GM15510 (cell line): ENCODE results near the gene MFF.

ENCODE experiments used
- POLR2A ChIP-seq: IDR thresholded peaks from 3 replicates; pipeline ENCODE4 v1.6.1; 2011; ENCODE audit warnings: borderline replicate concordance; ENCODE audit not compliant: insufficient read length; ENCODE audit errors: extremely low read depth

MFF gene

DNA sequence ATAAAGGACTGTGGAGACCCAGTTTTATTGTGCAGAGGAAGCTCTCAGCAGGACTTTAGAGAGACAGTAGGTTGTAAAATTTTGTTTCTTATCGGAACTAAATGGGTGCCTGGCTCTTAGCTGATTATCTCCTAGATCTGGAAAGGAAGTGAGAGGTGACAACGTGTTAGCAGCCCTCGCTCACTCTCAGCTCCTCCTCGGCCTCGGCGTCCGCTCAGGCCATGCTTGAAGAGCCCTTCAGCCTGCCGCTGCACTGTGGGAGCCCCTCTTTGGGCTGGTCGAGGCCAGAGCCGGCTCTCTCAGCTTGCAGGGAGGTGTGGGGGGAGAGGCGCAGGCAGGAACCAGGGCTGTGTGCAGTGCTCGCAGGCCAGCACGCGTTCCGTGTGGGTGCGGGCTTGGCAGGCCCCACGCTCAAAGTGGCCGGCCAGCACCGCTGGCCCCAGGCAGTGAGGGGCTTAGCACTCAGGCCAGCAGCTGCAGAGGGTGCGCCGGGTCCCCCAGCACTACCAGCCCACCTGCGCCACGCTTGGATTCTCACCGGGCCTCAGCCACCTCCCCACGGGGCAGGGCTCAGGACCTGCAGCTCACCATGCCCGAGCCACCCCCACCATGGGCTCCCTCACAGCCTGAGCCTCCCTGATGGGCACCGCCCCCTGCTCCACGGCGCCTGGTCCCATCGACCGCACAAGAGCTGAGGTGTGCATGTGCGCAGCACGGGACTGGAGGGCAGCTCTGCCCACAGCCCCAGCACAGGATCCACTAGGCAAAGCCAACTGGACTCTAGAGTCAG is 4.6 kb upstream of the MFF start:
- no peak for TF ChIP-seq POLR2A

DNA sequence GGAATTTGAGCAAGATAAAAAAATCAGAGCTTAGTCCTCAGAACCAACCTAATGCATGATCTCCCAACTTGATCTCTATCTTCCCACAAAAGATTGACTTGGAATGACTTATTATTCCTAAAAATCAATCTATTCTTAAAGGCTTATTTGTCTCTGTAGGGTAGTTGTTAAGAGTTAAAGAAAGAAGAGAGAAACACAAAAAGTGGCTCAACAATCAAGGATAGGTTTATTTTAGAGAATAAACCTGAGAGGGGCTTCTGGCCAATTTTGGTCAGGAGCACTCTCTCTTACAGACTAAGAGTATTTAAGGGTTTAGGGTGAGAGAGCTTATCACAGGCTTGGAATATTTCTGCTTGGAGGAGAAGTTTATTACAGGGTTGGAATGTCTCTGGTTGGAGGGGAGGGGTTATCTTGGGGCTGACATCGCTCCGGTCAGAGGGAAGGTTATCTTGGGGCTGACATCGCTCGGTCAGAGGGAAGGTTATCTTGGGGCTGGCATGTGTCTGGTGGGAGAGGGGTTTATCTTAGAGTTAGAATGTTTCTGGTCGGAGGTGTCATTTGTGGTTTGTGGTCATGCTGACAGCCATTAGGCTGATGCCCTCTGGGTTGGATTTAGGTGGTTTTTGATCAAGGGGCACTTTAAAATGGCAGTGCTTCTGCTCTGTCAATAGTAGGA is 2.4 kb upstream of the MFF start:
- no peak for TF ChIP-seq POLR2A

DNA sequence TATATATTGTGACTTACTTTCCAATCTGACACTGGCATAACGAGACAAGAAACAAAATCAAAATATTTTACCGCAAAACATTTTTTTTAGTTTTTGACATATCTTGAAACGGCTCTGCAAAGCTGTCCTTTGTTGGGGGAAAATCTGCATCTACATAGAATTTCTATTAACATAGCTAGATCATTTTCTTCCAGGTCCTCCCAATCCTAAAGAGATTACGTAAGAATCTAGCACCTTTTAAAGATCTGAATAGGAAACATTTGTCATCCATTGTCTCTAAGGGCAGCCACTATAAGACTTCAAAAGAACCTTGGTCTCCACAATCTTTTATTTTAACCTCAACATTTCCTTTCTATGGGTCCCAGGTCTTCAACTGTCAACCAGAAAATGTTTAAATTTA is 1.2 kb upstream of the MFF start:
- TF ChIP-seq POLR2A: no peak

DNA sequence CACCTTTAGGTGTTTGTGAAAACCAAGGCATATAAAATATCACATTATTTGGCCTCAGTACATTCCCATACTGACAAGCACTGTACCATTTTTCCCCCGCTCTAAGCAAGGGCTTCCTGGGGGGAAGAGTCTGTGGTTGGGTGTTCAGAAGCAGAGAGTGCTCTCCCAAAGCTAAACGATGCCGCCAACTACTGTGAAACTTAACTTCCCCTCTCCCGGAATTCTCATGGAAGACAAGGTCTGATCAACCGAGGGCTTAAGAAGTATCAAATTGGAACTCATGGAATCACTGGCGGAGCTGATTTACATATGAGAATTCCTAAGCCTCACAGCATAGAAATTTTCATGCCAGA is 433 bp upstream of the MFF start:
- TF ChIP-seq POLR2A: no peak

DNA sequence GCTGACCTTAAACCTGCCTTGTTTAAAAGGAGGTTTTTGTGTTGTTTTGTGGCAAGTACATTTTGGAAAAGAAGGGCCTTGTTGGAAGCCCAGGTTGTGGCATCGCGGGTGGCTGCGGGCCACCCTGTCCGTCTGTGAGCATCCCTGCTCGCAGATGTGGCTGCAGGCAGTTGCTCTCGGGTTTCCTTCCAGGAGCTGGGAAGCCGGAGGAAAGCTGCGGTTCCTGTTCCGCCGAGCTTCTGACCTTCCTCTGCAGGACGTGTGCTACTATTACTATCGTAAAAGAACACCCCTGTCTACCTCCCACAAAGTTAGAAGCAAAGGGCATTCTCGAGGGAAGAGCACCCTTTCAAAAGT is 766 bp downstream of the MFF start:
- TF ChIP-seq POLR2A: no peak

DNA sequence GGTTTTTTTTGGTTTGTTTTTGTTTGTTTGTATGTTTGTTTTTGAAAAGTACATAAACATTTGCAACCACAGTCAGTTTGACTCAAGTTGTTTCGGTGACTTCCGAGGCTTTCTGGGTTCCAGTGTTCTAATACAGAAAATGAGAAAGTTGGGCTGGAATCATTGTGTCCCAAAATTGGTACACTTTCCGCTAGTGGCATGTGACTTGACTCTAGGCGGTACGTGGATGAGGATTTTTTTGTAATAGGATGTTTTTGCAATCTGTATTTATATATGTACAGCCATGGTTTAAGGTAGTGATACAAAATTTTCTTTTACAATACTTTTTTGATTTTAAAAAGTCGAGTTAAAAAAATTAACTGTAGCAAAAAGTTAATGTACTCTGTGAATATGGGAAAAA is 1.7 kb downstream of the MFF start:
- TF ChIP-seq POLR2A: no peak

DNA sequence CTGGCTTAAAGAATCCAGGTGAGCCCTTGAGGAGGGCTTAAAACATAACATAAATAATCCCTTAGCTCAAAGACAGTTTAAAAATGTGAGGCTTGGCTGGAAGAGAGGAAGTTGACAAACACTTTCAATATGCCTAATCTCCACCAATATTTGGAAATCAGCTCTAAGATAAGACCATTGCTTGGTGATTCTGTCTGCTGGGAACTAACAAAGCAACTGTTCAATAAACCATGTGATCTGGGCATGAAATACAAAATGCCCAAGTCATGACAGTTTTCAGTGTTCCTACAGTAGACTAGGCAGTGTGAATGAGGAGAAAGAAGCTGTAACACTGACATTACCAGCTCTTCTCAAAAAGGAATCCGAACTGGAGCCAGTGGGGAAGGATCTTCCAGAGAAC is 10.7 kb downstream of the MFF start:
- no peak for TF ChIP-seq POLR2A

DNA sequence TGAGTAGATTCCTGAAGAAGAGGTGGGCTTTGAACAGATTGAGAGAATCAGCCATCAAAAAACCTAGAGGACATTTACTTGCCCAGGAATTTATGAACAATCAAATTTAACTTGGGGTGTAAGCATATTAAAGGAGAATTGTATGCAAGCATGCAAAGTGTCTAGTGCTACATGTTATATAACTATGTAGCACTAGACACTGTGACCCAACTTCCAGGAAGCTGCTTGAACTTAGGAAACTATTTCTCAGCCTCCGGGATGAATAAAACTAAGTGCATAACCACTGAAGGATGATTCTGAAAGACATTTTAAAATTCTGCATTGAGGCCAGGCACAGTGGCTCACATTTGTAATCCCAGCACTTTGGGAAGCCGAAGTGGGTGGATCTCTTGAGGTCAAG is 12.4 kb downstream of the MFF start:
- no peak for TF ChIP-seq POLR2A

DNA sequence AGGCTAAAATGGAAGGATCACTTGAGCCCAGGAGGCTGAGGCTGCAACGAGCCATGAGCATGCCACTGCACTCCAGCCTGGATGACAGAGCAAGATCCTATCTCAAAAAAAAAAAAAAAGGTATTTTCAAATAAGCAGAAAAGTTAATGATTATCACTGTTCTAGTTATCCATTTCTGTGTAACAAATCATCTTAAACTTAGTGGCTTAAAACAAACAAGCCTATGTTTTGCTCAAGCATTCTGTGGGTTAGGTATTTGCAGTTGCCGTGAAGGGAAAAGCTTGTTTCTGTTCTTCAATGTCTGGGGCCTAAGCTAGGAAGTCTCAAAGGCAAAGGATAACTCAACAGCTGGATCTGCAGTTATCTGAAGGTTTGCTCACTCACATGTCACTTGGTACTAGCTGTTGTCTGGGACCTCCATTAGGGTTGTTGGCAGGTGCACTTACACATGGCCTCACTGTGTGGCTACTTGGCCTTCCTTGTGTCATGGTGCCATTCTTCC is 14.1 kb downstream of the MFF start:
- no peak for TF ChIP-seq POLR2A

DNA sequence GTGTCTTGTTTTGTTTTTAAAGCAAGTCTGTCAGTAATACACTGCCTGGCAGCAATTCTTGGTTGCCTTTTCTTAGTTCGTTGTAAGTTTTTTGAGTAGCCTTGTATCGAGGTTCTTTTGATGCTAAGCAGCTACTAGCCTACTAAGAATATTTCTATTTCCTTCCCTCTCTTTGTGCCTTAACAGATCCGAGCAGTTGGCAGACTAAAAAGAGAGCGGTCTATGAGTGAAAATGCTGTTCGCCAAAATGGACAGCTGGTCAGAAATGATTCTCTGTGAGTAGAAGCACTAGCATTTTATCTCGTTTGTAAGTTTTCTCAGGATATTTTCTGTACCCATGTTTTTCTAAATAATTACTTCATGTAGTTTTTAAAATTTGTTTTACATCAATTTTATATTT is 15.1 kb downstream of the MFF start:
- TF ChIP-seq POLR2A: no peak

DNA sequence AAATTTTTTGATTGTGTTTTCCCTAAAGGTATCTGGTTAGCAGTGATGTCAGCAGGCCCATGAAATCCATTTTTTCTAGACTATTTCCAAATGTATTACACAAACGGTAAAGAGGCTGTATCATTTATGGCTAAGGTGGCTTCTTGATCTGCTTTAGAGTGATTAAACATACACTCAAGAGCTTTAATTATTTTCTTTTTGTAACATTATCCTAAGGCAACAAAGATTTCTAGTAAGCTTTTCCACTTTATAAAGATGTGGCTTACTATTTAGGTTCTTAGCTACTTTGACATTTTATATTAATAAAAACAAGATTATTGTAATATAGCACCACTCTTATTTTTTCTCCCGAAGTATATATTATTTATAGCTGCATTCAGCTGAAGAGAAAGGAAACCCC is 16.5 kb downstream of the MFF start:
- no peak for TF ChIP-seq POLR2A

DNA sequence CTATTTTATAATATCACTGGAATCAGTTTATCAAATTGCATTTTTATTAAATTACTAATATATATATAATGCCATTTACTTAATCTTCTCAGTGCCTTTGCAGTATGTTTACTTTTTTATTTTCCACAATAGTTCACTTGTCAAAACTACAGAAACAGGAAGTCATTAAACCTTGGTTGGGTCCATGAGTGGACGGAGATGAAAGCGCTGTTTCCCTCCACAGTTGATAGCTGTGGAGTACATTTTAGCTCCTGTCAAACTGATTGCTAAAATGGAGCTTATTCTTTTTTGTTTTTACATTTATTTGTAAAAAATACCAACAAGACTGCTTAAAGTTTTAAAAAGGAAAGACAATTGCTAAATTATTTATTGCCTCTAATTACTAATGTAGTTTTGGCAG is 19.2 kb downstream of the MFF start:
- no peak for TF ChIP-seq POLR2A

DNA sequence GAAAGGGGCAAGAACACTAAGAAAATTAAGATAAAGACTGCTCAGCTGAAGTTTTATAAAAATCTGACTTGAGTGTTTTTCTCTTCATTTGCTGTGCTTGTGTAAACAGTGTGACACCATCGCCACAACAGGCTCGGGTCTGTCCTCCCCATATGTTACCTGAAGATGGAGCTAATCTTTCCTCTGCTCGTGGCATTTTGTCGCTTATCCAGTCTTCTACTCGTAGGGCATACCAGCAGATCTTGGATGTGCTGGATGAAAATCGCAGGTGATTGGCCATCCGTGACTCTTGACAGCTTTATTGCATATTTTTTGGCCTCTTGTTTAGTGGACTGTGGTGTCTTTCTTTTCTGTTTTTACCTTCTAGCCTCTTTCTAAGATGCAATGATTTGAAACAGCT is 22.1 kb downstream of the MFF start:
- TF ChIP-seq POLR2A: no peak

DNA sequence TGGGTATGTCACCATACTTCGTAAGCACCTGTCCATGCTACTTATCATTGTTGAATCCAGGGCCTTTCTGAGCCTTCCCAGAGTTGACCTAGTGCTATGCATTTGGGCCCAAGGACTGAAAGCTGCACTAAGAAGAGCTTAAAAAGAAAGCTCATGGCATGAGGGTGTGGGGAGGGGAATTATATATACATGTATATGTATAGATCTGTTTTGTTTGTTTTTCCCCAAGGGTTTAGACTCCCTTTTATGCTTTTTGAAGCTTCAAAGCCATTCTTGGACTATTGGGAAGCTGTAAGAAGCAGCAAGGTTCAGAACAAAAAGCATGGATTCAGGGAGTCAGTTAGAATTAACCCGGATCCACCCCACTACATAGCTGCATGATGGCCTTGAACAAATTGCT is 23.3 kb downstream of the MFF start:
- no peak for TF ChIP-seq POLR2A

DNA sequence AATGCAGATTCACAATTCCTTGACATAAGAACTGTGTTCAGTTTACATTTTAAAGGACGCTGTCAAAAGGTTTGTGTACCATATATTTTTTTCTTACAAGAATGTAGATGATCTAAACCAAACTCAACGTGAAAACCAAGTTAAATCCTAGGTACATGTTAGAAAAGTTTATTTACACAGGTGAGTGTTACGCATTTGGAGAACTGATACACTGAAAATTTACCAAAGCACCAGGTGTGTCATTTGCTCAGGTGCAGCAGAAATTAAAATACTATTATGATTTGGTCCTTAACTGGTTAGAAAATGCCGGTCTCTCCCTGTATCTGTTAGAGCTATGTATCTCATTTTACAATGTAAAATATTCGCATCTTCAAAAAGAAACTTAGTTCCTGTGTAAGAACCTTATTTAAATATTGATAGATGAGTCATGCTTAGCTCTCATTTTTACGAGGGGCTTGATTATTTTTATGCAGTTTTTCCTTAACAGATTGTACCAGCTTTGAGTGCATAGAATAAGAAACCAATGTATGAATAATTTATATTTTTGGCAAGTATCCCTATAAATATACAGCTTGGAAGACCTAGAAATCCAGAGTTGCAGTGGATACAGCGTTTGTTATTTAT is 25.1 kb downstream of the MFF start:
- TF ChIP-seq POLR2A: no peak

DNA sequence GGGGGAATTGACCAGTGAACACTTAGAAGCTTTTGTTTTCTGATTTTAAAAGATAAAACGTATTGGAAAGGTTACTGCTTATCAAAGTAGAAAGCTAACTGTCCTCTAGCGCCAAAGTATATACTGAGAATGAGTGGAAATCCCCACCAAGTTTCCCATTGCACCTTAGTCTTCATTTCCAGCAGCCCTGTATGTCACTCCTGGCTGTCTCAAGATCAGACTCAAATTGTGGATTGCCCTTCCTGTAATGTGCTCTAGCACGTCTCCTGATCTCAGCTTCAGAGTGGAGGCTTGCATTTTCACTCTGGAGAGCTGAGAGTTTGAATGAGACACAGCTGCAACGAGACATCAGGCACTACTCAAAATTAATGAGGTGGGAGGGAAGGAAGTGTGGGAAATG is 26.6 kb downstream of the MFF start:
- no peak for TF ChIP-seq POLR2A
